Measurements from ENCODE around the gene EFTUD2. TPM values are rescaled to one million over a fixed set of nuclear protein-coding genes. Genes with fewer than 3 reads are reported as not detected.

Gene EFTUD2
- total and polyA plus RNA-seq, 9 of the 15 experiments (the other 6 are each of a cell fraction or from before 2014, with no cell fraction given) = 65.8 to 362 (median 218) TPM

DNA sequence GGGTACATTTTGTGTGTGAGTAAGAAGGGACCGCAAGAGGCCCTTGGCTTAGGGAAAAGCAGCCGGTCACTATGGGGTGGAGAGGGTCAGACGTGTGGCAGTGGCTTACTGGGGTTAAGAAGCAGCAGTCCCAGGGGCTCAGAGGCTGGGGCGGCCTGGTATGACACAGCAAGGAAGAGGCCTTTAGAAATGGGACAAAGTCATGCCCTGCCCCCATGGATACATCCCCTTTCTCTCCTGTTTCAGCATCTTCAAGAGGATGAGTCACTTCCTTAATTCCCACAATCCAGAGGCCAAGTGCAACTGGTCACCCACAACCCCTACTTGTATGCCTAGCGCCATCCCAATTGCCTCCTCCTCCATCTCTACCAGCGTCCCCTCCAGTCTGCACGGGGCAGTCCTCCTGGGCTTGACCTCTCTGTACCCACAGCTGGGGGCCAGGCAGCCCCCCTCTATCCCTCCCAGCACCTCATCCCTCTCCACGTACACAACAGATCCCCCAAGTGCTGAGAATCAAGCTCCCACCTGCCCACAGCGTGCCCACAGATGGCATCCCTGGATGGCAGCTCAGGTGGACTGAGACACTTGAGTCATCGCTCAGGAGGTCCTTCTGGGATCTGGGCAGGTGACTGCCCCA, 6.9 kb upstream of the EFTUD2 start (continued):
- TF ChIP-seq HMGN3 (IDR thresholded peaks at IDR 0.05; ENCODE audit: borderline replicate concordance, extremely low read depth, insufficient read length, low read depth, low read length) (no peak), ETV1 (tag; conservative IDR thresholded peaks at IDR 0.05; ENCODE audit: low read depth) (peak; percentile 57; the same call in 1 of the 2 replicates), NFRKB (IDR thresholded peaks at IDR 0.05; ENCODE audit: low read depth) (no peak; the same call in 1 of the 2 replicates), ZNF184 (CRISPR knock-in tag; IDR thresholded peaks at IDR 0.05) (no peak), ZBTB1 (CRISPR knock-in tag; IDR thresholded peaks at IDR 0.05; ENCODE audit: borderline replicate concordance, low read depth) (0 out of 2 replicates have a peak, but pooled peaks have one; percentile 39), ZNF311 (CRISPR knock-in tag; IDR thresholded peaks at IDR 0.05) (peak; percentile 44; the same call in 1 of the 2 replicates), ARID1B (IDR thresholded peaks at IDR 0.05) (peak; percentile 74), GABPB1 (CRISPR knock-in tag; IDR thresholded peaks at IDR 0.05) (peak; percentile 43), FOXP1 (CRISPR knock-in tag; IDR thresholded peaks at IDR 0.05) (no peak), C11orf30 (IDR thresholded peaks at IDR 0.05; ENCODE audit: low read depth) (peak; percentile 70), NRF1 (conservative IDR thresholded peaks at IDR 0.05 in 1 of 2, IDR thresholded peaks at IDR 0.05 in 1 of 2) (no peak), SMARCC2 (IDR thresholded peaks at IDR 0.05; ENCODE audit: low read depth) (peak; percentile 32; the same call in 1 of the 2 replicates), JUND (IDR thresholded peaks at IDR 0.05; ENCODE audit: borderline replicate concordance, low read depth, low read length) (peak; percentile 96), JUND (tag; IDR thresholded peaks at IDR 0.05; ENCODE audit: borderline replicate concordance, low read depth, low read length) (peak; percentile 91), EP300 (IDR thresholded peaks at IDR 0.05; ENCODE audit: low read length) (peak; percentile 79), ZNF75A (CRISPR knock-in tag; IDR thresholded peaks at IDR 0.05) (no peak), L3MBTL2 (IDR thresholded peaks at IDR 0.05) (peak; percentile 23; the same call in 1 of the 2 replicates), CTBP1 (IDR thresholded peaks at IDR 0.05; ENCODE audit: borderline replicate concordance) (peak; percentile 89; the same call in 1 of the 2 replicates), ZEB2 (IDR thresholded peaks at IDR 0.05) (0 out of 2 replicates have a peak, but pooled peaks have one; percentile 43), ZNF766 (CRISPR knock-in tag; conservative IDR thresholded peaks at IDR 0.05) (no peak), KDM2B (CRISPR knock-in tag; IDR thresholded peaks at IDR 0.05) (no peak), POLR2AphosphoS2 (IDR thresholded peaks at IDR 0.05; ENCODE audit: low read length) (no peak)
- TF ChIP-seq, protein P1, sequence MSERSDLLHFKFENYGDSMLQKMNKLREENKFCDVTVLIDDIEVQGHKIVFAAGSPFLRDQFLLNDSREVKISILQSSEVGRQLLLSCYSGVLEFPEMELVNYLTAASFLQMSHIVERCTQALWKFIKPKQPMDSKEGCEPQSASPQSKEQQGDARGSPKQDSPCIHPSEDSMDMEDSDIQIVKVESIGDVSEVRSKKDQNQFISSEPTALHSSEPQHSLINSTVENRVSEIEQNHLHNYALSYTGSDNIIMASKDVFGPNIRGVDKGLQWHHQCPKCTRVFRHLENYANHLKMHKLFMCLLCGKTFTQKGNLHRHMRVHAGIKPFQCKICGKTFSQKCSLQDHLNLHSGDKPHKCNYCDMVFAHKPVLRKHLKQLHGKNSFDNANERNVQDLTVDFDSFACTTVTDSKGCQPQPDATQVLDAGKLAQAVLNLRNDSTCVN (CRISPR knock-in tag; IDR thresholded peaks at IDR 0.05) = no peak
- TF ChIP-seq, protein P2, sequence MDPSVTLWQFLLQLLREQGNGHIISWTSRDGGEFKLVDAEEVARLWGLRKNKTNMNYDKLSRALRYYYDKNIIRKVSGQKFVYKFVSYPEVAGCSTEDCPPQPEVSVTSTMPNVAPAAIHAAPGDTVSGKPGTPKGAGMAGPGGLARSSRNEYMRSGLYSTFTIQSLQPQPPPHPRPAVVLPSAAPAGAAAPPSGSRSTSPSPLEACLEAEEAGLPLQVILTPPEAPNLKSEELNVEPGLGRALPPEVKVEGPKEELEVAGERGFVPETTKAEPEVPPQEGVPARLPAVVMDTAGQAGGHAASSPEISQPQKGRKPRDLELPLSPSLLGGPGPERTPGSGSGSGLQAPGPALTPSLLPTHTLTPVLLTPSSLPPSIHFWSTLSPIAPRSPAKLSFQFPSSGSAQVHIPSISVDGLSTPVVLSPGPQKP (CRISPR knock-in tag; IDR thresholded peaks at IDR 0.05) = no peak
- TF ChIP-seq, protein P3, sequence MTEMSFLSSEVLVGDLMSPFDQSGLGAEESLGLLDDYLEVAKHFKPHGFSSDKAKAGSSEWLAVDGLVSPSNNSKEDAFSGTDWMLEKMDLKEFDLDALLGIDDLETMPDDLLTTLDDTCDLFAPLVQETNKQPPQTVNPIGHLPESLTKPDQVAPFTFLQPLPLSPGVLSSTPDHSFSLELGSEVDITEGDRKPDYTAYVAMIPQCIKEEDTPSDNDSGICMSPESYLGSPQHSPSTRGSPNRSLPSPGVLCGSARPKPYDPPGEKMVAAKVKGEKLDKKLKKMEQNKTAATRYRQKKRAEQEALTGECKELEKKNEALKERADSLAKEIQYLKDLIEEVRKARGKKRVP (CRISPR knock-in tag; IDR thresholded peaks at IDR 0.05) = no peak
- TF ChIP-seq, protein P4, sequence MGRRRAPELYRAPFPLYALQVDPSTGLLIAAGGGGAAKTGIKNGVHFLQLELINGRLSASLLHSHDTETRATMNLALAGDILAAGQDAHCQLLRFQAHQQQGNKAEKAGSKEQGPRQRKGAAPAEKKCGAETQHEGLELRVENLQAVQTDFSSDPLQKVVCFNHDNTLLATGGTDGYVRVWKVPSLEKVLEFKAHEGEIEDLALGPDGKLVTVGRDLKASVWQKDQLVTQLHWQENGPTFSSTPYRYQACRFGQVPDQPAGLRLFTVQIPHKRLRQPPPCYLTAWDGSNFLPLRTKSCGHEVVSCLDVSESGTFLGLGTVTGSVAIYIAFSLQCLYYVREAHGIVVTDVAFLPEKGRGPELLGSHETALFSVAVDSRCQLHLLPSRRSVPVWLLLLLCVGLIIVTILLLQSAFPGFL (CRISPR knock-in tag; IDR thresholded peaks at IDR 0.05) = no peak
- TF ChIP-seq, protein P5, sequence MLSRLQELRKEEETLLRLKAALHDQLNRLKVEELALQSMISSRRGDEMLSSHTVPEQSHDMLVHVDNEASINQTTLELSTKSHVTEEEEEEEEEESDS (CRISPR knock-in tag; IDR thresholded peaks at IDR 0.05) = no peak

All from K562 (cell line).